SU-DHL-6 (cell line): ENCODE data around the gene XYLT2.

Experiments
- H2AFZ ChIP-seq: fragments of 200-600 bp; sonication (generic); 2 replicates; pipeline ENCODE4 v1.6.1; 2014; ENCODE audit warnings: low read depth, mild to moderate bottlenecking, moderate library complexity, mixed read lengths, antibody characterized with exemption, low read length; ENCODE audit not compliant: severe bottlenecking
- H3F3A ChIP-seq: fragments of 200-600 bp; shearing (Covaris generic); 2 replicates; pipeline ENCODE4 v1.6.0; 2016; ENCODE audit warnings: antibody characterized with exemption, mild to moderate bottlenecking; ENCODE audit not compliant: insufficient read depth
- H3K27ac ChIP-seq: fragments of 200-600 bp; sonication (generic); 2 replicates; pipeline ENCODE4 v1.5.1; 2016; ENCODE audit warnings: low read depth, mild to moderate bottlenecking, low read length, moderate library complexity, mixed read lengths
- H3K27me3 ChIP-seq: fragments of 200-600 bp; sonication (generic), shearing (Covaris generic); 2 replicates; pipeline ENCODE4 v1.6.0; 2014; ENCODE audit warnings: mild to moderate bottlenecking, low read length
- H3K36me3 ChIP-seq: fragments of 200-600 bp; sonication (generic); 2 replicates; pipeline ENCODE4 v1.6.1; 2014; ENCODE audit warnings: mild to moderate bottlenecking, low read length, mixed read lengths
- H3K4me2 ChIP-seq: fragments of 300-600, 200-600 bp; shearing (Covaris generic), sonication (generic); 2 replicates; pipeline ENCODE4 v1.6.0; 2014; ENCODE audit warnings: low read length, low read depth, mild to moderate bottlenecking; ENCODE audit not compliant: poor library complexity, severe bottlenecking
- H3K4me3 ChIP-seq: fragments of 200-600 bp; sonication (generic); 2 replicates; pipeline ENCODE4 v1.5.1; 2014; ENCODE audit warnings: antibody characterized with exemption, low read length, mild to moderate bottlenecking, mixed read lengths; ENCODE audit not compliant: insufficient read depth, poor library complexity, severe bottlenecking
- H3K79me2 ChIP-seq: fragments of 200-600 bp; sonication (generic); 2 replicates; pipeline ENCODE4 v1.6.1; 2014; ENCODE audit warnings: mild to moderate bottlenecking, low read length, moderate library complexity; ENCODE audit not compliant: insufficient read depth
- H3K9ac ChIP-seq: fragments of 200-600 bp; sonication (generic); 2 replicates; pipeline ENCODE4 v1.7.0; 2014; ENCODE audit warnings: mild to moderate bottlenecking, low read length
- H3K9me2 ChIP-seq: fragments of 200-600 bp; sonication (generic); replicated peaks from 2 replicates; pipeline ENCODE4 v1.6.1; 2014; ENCODE audit warnings: low read length; ENCODE audit not compliant: insufficient read depth
- H3K9me3 ChIP-seq: fragments of 200-600 bp; sonication (generic); 2 replicates; pipeline ENCODE4 v1.6.1; 2014; ENCODE audit warnings: low read length, mixed read lengths; ENCODE audit not compliant: insufficient read depth
- H4K20me1 ChIP-seq: fragments of 200-600 bp; sonication (generic); 2 replicates; pipeline ENCODE4 v1.6.1; 2014; ENCODE audit warnings: low read depth, mild to moderate bottlenecking, antibody characterized with exemption, low read length, moderate library complexity, mixed read lengths
- EZH2phosphoT487 ChIP-seq: fragments of 200-600 bp; sonication (generic), shearing (Covaris generic); conservative IDR thresholded peaks from 2 replicates; pipeline ENCODE4 v1.6.1; 2018; ENCODE audit warnings: mild to moderate bottlenecking, antibody characterized with exemption, low read length, moderate library complexity, mixed read lengths
- TF ChIP-seq, protein P1 (sequence below): fragments of 200-600 bp; sonication (generic); IDR thresholded peaks from one replicate; pipeline ENCODE4 v1.5.1; 2017; ENCODE audit warnings: antibody characterized with exemption, mild to moderate bottlenecking, low read length, moderate library complexity; ENCODE audit not compliant: insufficient read depth, poor library complexity, severe bottlenecking

Gene XYLT2

DNA sequence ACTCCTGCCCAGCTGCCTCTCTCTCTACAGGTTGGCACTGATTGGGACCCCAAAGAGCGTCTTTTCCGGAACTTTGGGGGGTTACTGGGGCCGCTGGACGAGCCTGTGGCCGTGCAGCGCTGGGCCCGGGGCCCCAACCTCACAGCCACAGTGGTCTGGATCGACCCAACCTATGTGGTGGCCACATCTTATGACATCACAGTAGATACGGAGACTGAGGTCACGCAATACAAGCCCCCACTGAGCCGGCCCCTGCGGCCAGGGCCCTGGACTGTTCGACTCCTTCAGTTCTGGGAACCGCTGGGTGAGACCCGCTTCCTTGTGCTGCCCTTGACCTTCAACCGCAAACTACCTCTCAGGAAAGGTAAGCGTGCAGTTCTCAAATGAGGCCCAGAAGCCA, 12.3 kb downstream of the XYLT2 start:
- no peak overlapping the region for H3K27ac ChIP-seq
- no peaks in the 10 kb centered on the region for H3K36me3 ChIP-seq
- H3K9ac ChIP-seq, result no peak overlapping the region
- H3K9me2 ChIP-seq, result no peaks in the 10 kb centered on the region
- H3K4me3 ChIP-seq, result no peak overlapping the region
- H2AFZ ChIP-seq, result no peak overlapping the region
- no peaks in the 10 kb centered on the region for H3K27me3 ChIP-seq
- H3K4me2 ChIP-seq, result no peak overlapping the region
- no peaks in the 10 kb centered on the region for H4K20me1 ChIP-seq
- H3K79me2 ChIP-seq, result no peaks in the 10 kb centered on the region
- TF ChIP-seq EZH2phosphoT487, result no peak
- TF ChIP-seq, protein P1, sequence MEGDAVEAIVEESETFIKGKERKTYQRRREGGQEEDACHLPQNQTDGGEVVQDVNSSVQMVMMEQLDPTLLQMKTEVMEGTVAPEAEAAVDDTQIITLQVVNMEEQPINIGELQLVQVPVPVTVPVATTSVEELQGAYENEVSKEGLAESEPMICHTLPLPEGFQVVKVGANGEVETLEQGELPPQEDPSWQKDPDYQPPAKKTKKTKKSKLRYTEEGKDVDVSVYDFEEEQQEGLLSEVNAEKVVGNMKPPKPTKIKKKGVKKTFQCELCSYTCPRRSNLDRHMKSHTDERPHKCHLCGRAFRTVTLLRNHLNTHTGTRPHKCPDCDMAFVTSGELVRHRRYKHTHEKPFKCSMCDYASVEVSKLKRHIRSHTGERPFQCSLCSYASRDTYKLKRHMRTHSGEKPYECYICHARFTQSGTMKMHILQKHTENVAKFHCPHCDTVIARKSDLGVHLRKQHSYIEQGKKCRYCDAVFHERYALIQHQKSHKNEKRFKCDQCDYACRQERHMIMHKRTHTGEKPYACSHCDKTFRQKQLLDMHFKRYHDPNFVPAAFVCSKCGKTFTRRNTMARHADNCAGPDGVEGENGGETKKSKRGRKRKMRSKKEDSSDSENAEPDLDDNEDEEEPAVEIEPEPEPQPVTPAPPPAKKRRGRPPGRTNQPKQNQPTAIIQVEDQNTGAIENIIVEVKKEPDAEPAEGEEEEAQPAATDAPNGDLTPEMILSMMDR, result no peak
- H3F3A ChIP-seq, result 0 out of 2 replicates have a peak, but pooled peaks cover 6% of the 10 kb centered on the region
- H3K9me3 ChIP-seq, result no peaks in the 10 kb centered on the region

DNA sequence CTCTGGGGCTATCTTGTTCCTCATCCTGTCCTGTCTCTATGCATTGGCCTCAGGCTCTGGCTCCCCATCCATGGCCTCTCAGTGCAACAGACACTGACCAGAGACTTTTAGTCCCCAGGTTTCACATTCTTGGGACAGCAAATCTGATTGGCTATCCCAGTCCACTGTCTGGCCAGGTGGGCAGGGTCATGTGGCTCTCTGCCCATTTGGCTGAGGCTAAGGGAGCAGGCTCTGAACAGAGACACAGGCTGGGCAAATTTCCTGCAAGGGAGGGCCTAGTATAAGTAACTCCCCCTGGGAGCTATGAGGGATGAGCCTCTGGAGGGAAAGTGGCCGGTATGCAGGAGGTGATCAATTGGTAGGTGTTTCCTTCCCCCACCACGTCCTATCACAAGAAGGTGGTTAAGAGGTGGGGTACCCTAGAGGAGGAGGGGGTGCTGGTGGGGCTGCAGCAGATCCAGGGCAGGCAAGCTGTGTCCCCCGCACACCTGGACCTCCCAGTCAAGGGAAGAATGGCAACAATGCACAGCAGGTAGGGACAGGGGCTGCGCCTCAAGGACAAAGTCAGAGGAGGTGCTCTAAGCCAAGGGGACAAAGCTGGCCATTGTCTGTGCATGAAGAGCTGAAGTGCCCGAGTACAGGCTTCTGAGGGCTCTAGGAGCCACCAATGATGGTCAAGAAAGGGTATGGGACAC, 13.2 kb downstream of the XYLT2 start:
- no peaks in the 10 kb centered on the region for H3K9me2 ChIP-seq
- no peaks in the 10 kb centered on the region for H3K9me3 ChIP-seq
- H3K4me3 ChIP-seq, result no peak overlapping the region
- H4K20me1 ChIP-seq, result no peaks in the 10 kb centered on the region
- no peak overlapping the region for H3K27ac ChIP-seq
- H3K27me3 ChIP-seq, result no peaks in the 10 kb centered on the region
- no peak for TF ChIP-seq EZH2phosphoT487
- TF ChIP-seq, protein P1, result no peak
- H3K79me2 ChIP-seq, result no peaks in the 10 kb centered on the region
- H3K9ac ChIP-seq, result no peak overlapping the region
- H3F3A ChIP-seq, result 0 out of 2 replicates have a peak, but pooled peaks cover 6% of the 10 kb centered on the region
- no peak overlapping the region for H3K4me2 ChIP-seq
- H3K36me3 ChIP-seq, result no peaks in the 10 kb centered on the region
- no peak overlapping the region for H2AFZ ChIP-seq

DNA sequence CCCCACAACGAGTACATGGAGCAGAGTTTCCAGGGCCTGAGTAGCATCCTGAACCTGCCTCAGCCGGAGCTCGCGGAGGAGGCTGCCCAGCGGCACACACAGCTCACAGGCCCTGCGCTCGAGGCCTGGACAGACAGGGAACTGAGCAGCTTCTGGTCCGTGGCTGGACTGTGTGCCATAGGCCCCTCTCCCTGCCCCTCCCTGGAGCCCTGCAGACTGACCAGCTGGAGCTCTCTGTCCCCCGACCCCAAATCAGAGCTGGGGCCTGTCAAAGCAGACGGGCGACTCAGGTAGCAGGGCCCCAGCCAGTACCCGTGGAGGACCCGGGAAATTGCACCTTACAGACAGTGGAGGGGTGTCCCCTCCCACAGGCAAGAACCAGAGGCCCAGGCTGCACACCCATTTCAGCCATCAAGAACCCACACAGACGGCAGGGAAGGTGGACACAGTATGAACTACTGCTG, 14.1 kb downstream of the XYLT2 start:
- Histone ChIP-seq H3K9ac (no peak overlapping the region), H3K27me3 (no peaks in the 10 kb centered on the region), H3F3A (0 out of 2 replicates have a peak, but pooled peaks cover 6% of the 10 kb centered on the region), H3K9me3 (no peaks in the 10 kb centered on the region), H3K79me2 (no peaks in the 10 kb centered on the region), H3K9me2 (no peaks in the 10 kb centered on the region), H4K20me1 (no peaks in the 10 kb centered on the region), H3K4me2 (no peak overlapping the region), H3K36me3 (no peaks in the 10 kb centered on the region), H2AFZ (no peak overlapping the region), H3K27ac (no peak overlapping the region), H3K4me3 (no peak overlapping the region)
- TF ChIP-seq, protein P1, result no peak
- no peak for TF ChIP-seq EZH2phosphoT487
